Measurements from ENCODE around the gene ITGBL1.

ITGBL1 gene

DNA sequence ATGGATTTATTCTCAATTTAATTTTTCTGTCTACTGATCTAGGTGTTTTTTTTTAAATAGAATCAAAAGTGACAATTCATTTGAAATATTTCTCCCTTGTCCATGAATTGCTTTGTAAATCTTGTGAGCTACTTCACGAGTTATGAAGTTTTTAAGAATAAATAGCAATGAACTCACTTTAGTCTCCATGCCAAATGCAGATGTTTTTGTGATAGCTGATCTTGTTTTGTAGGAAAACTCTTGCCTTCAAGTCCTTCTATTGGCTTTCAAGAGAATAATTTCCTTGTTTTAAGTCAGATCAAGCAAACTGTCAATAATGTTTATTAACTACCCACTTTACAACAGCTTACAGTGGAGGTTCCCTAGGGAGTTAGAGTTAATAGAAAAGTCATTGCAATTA lies 99.8 kb downstream of the ITGBL1 start:
- no peaks in the 10 kb centered on the region for H3K9me3 ChIP-seq (ENCODE audit: control insufficient read depth, insufficient read depth, low read length)
- no peak overlapping the region for H3K9ac ChIP-seq (ENCODE audit: low read depth, low read length)
- no peaks in the 10 kb centered on the region for H3K27me3 ChIP-seq (ENCODE audit: control insufficient read depth, insufficient read depth, low read length)
- no peak overlapping the region for H3K4me3 ChIP-seq (ENCODE audit: low read depth, low read length)
- no peaks in the 10 kb centered on the region for H3K4me1 ChIP-seq (ENCODE audit: control insufficient read depth, insufficient read depth, low read length)
- no peaks in the 10 kb centered on the region for H3K36me3 ChIP-seq (ENCODE audit: control insufficient read depth, insufficient read depth, low read length)

DNA sequence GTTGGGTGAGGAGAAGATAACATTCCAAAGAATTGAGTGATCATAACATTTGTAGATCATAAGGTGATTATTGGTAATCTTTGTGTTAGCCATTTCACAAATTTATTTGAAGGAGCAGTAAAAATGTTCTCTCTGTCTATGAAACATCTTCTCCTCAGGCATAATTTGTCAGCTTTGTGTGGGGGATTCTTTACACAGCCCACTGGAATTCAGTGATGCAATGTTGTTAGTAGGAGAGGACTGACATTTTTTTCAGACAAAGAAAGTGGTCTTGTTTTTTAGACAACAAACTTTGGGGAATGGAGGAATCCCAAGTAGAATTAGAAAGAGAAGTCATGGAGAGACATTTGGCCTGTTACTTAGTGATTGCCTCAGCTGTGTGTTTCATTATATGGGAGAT lies 100.3 kb downstream of the ITGBL1 start:
- no peak overlapping the region for H3K9ac ChIP-seq (ENCODE audit: low read depth, low read length)
- no peaks in the 10 kb centered on the region for H3K4me1 ChIP-seq (ENCODE audit: control insufficient read depth, insufficient read depth, low read length)
- H3K36me3 ChIP-seq (ENCODE audit: control insufficient read depth, insufficient read depth, low read length), result no peaks in the 10 kb centered on the region
- H3K27me3 ChIP-seq (ENCODE audit: control insufficient read depth, insufficient read depth, low read length), result no peaks in the 10 kb centered on the region
- H3K9me3 ChIP-seq (ENCODE audit: control insufficient read depth, insufficient read depth, low read length), result no peaks in the 10 kb centered on the region
- no peak overlapping the region for H3K4me3 ChIP-seq (ENCODE audit: low read depth, low read length)

DNA sequence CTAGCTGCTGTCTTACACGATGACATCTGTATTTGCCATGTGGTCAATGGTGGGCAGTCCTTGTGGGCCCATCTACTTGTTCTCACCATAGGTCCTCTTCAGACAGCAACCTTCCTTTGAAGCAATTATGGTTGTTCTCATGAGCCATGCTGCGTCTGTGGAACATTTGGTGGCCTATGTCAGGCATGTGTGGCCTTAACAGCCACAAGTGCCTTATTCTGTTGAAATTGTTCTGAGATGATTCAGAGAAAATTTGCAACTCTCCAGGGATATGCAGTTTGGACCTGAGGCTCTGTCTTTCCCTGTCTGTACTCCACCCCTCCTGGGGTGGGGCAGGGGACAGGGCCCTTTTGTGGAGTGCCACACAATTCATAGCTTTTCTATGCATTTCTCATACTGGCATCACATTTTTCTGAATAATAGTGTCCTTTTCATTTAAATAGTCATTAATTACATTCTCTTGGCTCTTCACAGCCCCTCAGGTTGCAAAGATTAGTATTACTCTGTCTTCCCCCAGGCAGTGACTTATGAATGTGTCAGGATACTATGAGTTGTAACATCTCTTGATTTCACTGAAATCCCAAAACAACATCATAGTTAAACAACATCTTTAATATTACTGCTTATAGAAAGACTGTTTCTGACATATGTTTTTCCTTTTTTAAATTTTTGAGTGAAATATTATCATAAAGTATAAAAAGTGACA lies 102.1 kb downstream of the ITGBL1 start:
- Histone ChIP-seq H3K27me3 (ENCODE audit: control insufficient read depth, insufficient read depth, low read length) (no peaks in the 10 kb centered on the region), H3K4me3 (ENCODE audit: low read depth, low read length) (no peak overlapping the region), H3K9me3 (ENCODE audit: control insufficient read depth, insufficient read depth, low read length) (no peaks in the 10 kb centered on the region), H3K36me3 (ENCODE audit: control insufficient read depth, insufficient read depth, low read length) (no peaks in the 10 kb centered on the region), H3K9ac (ENCODE audit: low read depth, low read length) (no peak overlapping the region), H3K4me1 (ENCODE audit: control insufficient read depth, insufficient read depth, low read length) (no peaks in the 10 kb centered on the region)

DNA sequence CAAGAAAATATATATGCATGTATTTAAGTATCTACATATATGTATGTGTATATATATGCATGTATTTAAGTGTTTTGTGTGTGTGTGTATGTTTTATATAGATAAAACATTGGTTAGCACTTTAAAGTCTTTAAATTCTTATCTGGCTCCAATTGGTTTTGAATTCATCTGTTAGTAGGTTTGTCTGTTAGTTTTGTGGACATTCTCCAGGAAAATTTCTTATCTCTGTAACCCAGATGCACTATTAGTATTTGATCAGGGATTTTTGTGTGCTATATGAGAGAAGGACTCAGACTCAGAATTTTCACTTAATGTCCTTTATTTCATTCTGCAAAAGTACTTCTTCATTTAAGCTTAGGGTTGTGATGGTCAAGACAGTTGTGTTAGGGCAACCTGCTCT lies 103.1 kb downstream of the ITGBL1 start:
- H3K36me3 ChIP-seq (ENCODE audit: control insufficient read depth, insufficient read depth, low read length), result no peaks in the 10 kb centered on the region
- no peaks in the 10 kb centered on the region for H3K9me3 ChIP-seq (ENCODE audit: control insufficient read depth, insufficient read depth, low read length)
- no peak overlapping the region for H3K4me3 ChIP-seq (ENCODE audit: low read depth, low read length)
- no peaks in the 10 kb centered on the region for H3K4me1 ChIP-seq (ENCODE audit: control insufficient read depth, insufficient read depth, low read length)
- H3K27me3 ChIP-seq (ENCODE audit: control insufficient read depth, insufficient read depth, low read length), result no peaks in the 10 kb centered on the region
- H3K9ac ChIP-seq (ENCODE audit: low read depth, low read length), result no peak overlapping the region

DNA sequence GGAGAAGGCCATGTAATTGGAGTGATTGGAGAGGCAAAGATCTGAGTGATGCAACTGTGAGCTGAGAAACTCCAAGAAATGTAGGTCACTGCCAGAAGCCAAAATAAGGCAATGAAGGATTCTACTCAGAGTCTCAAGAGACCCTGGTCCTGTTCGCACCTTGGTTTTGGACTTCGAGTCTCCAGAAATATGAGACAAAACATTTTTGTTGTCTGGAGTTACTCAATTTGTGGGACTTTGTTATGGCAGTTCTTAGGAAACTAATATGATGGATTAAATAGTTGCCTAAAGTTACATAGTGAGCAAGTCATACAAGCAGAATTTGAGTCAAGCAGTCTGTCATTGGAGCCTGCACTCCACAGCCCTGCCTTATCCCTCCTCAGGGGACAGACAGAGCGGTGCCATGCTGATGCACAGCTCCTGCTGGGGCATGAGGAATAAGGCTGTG lies 104.2 kb downstream of the ITGBL1 start:
- no peaks in the 10 kb centered on the region for H3K9me3 ChIP-seq (ENCODE audit: control insufficient read depth, insufficient read depth, low read length)
- no peaks in the 10 kb centered on the region for H3K27me3 ChIP-seq (ENCODE audit: control insufficient read depth, insufficient read depth, low read length)
- H3K4me1 ChIP-seq (ENCODE audit: control insufficient read depth, insufficient read depth, low read length), result no peaks in the 10 kb centered on the region
- H3K36me3 ChIP-seq (ENCODE audit: control insufficient read depth, insufficient read depth, low read length), result no peaks in the 10 kb centered on the region
- no peak overlapping the region for H3K4me3 ChIP-seq (ENCODE audit: low read depth, low read length)
- H3K9ac ChIP-seq (ENCODE audit: low read depth, low read length), result no peak overlapping the region

DNA sequence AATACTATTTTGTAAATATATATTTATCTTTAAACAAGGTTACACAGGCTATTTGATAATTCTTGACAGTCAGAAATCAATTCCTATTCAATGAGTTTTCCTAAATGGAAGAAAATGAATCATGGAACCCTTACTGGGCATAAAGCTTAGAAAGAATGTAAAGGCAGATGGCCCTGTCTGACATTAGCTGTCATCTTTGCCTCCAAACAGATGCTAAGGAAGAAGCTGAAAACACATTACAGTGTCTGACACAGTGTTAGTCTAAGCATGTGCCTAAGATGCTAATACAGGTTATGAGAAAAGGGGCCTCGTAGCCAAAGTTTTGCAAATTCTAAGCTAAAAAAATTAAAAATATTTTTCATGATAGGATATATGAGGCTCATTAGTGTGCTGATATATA lies 112.8 kb downstream of the ITGBL1 start:
- Histone ChIP-seq H3K36me3 (ENCODE audit: control insufficient read depth, insufficient read depth, low read length) (no peaks in the 10 kb centered on the region), H3K27me3 (ENCODE audit: control insufficient read depth, insufficient read depth, low read length) (no peaks in the 10 kb centered on the region), H3K9ac (ENCODE audit: low read depth, low read length) (no peak overlapping the region), H3K4me1 (ENCODE audit: control insufficient read depth, insufficient read depth, low read length) (no peaks in the 10 kb centered on the region), H3K9me3 (ENCODE audit: control insufficient read depth, insufficient read depth, low read length) (no peaks in the 10 kb centered on the region), H3K4me3 (ENCODE audit: low read depth, low read length) (no peak overlapping the region)

DNA sequence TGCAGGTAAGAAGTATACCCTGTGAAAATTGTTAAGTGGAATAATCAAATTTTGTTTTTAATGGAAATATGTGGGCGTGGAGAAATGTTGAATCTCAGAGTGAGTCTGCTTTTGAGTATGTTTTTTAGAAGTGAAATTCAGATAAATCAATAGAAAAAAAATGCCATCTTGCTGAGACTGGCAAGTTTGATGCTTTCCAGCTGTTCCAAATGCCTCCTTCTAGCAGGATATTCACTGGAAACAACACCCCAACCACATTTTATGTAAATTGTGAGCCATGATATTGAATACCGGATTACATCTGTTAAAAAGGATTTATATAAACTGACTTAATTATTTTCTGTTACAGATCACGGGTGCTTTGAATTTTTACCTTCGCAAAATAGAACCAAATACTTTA lies 115.4 kb downstream of the ITGBL1 start:
- no peaks in the 10 kb centered on the region for H3K4me1 ChIP-seq (ENCODE audit: control insufficient read depth, insufficient read depth, low read length)
- H3K9ac ChIP-seq (ENCODE audit: low read depth, low read length), result no peak overlapping the region
- H3K9me3 ChIP-seq (ENCODE audit: control insufficient read depth, insufficient read depth, low read length), result no peaks in the 10 kb centered on the region
- H3K4me3 ChIP-seq (ENCODE audit: low read depth, low read length), result no peak overlapping the region
- H3K36me3 ChIP-seq (ENCODE audit: control insufficient read depth, insufficient read depth, low read length), result no peaks in the 10 kb centered on the region
- H3K27me3 ChIP-seq (ENCODE audit: control insufficient read depth, insufficient read depth, low read length), result no peaks in the 10 kb centered on the region

DNA sequence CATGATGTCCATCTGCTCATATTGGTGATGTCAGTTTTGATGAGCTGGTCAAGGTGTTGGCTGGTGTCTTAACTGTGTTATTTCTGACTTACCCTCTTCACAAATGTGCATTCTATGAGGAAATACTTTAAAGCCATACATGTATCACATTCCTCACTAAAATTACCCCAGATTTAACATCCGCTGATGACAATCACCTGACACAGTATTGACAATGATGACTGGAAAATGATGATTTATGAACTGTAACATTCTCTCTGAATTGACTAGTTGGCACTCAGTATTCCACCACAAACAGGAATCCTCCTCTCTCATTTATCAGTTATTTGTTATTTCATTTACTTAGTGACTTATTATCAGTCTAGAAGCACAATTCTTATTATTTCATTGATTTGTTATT lies 117.3 kb downstream of the ITGBL1 start:
- no peak overlapping the region for H3K9ac ChIP-seq (ENCODE audit: low read depth, low read length)
- H3K4me3 ChIP-seq (ENCODE audit: low read depth, low read length), result no peak overlapping the region
- H3K36me3 ChIP-seq (ENCODE audit: control insufficient read depth, insufficient read depth, low read length), result no peaks in the 10 kb centered on the region
- H3K4me1 ChIP-seq (ENCODE audit: control insufficient read depth, insufficient read depth, low read length), result no peaks in the 10 kb centered on the region
- no peaks in the 10 kb centered on the region for H3K27me3 ChIP-seq (ENCODE audit: control insufficient read depth, insufficient read depth, low read length)
- no peaks in the 10 kb centered on the region for H3K9me3 ChIP-seq (ENCODE audit: control insufficient read depth, insufficient read depth, low read length)

DNA sequence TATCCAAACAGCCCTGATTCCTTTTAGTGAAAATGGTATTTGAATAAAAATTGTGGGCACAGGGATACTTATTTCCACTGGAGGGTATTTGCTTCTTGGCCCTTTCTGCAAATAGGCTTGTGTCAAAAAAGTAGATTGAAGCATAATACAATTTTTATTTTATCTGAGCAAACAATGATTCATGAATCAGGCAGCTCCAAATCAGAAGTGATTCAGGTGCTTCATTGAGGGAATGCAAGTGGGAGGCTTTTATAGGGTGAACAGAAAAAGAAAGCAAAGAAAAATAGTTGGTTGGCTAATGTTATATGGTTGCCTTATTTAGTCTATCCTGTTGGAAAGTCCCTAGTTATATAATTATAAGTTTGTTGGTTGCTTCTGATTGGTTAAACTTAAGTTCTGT lies 117.9 kb downstream of the ITGBL1 start:
- Histone ChIP-seq H3K36me3 (ENCODE audit: control insufficient read depth, insufficient read depth, low read length) (no peaks in the 10 kb centered on the region), H3K9ac (ENCODE audit: low read depth, low read length) (no peak overlapping the region), H3K9me3 (ENCODE audit: control insufficient read depth, insufficient read depth, low read length) (no peaks in the 10 kb centered on the region), H3K4me3 (ENCODE audit: low read depth, low read length) (no peak overlapping the region), H3K4me1 (ENCODE audit: control insufficient read depth, insufficient read depth, low read length) (no peaks in the 10 kb centered on the region), H3K27me3 (ENCODE audit: control insufficient read depth, insufficient read depth, low read length) (no peaks in the 10 kb centered on the region)

DNA sequence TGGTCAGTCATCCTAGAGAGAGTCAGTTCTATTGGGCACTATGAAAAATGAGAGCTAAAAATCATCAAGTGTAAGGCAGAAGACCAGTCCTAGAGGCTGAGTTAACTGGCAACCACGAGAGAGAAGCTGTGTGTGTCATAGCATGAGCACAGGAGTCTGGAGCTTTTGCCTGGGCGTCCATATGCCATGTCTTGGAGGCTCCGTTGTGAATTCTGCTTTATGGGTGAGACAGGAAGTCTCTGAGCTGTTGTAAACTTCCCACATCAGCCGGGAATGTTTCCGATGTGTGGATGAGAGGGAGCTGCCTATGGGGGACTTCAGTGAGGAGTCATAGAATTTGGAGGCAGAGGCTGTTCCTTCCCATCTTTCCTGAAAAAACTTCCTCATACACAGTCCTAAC lies 120.0 kb downstream of the ITGBL1 start:
- Histone ChIP-seq H3K9ac (ENCODE audit: low read depth, low read length) (no peak overlapping the region), H3K4me1 (ENCODE audit: control insufficient read depth, insufficient read depth, low read length) (no peaks in the 10 kb centered on the region), H3K36me3 (ENCODE audit: control insufficient read depth, insufficient read depth, low read length) (no peaks in the 10 kb centered on the region), H3K27me3 (ENCODE audit: control insufficient read depth, insufficient read depth, low read length) (no peaks in the 10 kb centered on the region), H3K9me3 (ENCODE audit: control insufficient read depth, insufficient read depth, low read length) (no peaks in the 10 kb centered on the region), H3K4me3 (ENCODE audit: low read depth, low read length) (no peak overlapping the region)

DNA sequence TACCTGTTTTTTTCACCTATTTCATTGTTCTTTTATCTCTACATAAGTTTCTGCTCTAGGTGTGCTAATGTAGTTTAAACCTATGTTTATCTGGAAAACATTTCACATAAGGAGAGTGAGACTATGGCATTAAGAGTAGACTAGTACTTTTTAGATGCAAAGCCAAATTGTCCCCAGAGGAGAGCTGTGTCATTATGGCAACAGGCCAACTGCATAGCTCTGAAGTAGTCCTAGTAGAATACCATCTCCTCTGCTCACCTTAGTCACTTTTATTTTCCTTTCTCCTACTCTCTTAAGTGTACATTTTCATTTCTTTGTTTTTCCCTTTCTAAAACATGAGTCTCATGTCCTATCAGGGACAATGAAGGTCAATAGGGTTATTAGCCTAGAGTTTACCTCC lies 123.1 kb downstream of the ITGBL1 start:
- Histone ChIP-seq H3K9me3 (ENCODE audit: control insufficient read depth, insufficient read depth, low read length) (no peaks in the 10 kb centered on the region), H3K4me3 (ENCODE audit: low read depth, low read length) (no peak overlapping the region), H3K9ac (ENCODE audit: low read depth, low read length) (no peak overlapping the region), H3K4me1 (ENCODE audit: control insufficient read depth, insufficient read depth, low read length) (no peaks in the 10 kb centered on the region), H3K27me3 (ENCODE audit: control insufficient read depth, insufficient read depth, low read length) (no peaks in the 10 kb centered on the region), H3K36me3 (ENCODE audit: control insufficient read depth, insufficient read depth, low read length) (no peaks in the 10 kb centered on the region)

DNA sequence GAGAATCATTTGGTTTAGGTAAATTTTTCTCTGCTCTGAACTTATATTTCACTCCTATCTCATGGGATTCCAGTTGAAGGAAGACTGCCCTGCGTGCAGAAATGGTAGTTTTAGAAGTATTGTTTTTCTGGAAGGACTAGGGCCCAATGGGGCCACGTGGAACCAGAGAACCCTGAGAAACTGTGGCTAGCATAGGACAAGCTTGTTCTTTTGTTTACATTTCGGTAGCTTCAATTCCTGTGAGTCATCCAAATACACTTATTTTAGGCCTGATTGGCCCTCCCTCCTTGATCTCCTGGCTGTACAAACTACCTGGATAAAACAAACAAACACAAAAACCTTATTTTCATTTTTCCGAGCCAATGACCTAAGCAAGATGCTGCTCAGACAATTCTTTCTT lies 124.0 kb downstream of the ITGBL1 start:
- Histone ChIP-seq H3K9ac (ENCODE audit: low read depth, low read length) (no peak overlapping the region), H3K4me1 (ENCODE audit: control insufficient read depth, insufficient read depth, low read length) (no peaks in the 10 kb centered on the region), H3K27me3 (ENCODE audit: control insufficient read depth, insufficient read depth, low read length) (no peaks in the 10 kb centered on the region), H3K9me3 (ENCODE audit: control insufficient read depth, insufficient read depth, low read length) (no peaks in the 10 kb centered on the region), H3K36me3 (ENCODE audit: control insufficient read depth, insufficient read depth, low read length) (no peaks in the 10 kb centered on the region), H3K4me3 (ENCODE audit: low read depth, low read length) (no peak overlapping the region)
